ENCODE data around the gene SFTA2. TPM values are rescaled to one million over a fixed set of nuclear protein-coding genes. Genes with fewer than 3 reads are reported as not detected.

The SFTA2 gene
- polyA plus RNA-seq, 1 of the 3 experiments (the other 2 are of a cell fraction) = not detected

DNA sequence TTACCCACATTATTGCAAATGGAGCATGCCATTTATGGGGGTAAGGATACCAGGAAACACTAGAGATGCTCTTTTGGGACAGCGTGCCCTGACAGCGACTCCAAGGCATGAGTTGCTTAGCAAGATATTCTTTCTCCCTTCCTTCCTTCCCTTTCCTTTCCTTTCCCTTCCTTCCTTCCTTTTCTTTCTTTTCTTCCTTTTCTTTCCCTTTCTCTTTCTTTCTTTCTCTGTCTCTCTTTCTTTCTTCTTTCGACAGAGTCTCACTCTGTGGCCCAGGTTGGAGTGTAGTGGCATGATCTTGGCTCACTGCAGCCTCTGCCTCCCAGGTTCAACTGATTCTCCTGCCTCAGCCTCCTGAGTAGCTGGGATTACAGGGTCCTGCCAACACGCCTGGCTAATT lies 12.1 kb upstream of the SFTA2 start (continued):
- TF ChIP-seq, protein P1, sequence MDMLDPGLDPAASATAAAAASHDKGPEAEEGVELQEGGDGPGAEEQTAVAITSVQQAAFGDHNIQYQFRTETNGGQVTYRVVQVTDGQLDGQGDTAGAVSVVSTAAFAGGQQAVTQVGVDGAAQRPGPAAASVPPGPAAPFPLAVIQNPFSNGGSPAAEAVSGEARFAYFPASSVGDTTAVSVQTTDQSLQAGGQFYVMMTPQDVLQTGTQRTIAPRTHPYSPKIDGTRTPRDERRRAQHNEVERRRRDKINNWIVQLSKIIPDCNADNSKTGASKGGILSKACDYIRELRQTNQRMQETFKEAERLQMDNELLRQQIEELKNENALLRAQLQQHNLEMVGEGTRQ (IDR thresholded peaks at IDR 0.05; ENCODE audit: borderline replicate concordance, low read depth, low read length) = no peak
- no peak for TF ChIP-seq RAD21 (IDR thresholded peaks at IDR 0.05; ENCODE audit: low read length)

DNA sequence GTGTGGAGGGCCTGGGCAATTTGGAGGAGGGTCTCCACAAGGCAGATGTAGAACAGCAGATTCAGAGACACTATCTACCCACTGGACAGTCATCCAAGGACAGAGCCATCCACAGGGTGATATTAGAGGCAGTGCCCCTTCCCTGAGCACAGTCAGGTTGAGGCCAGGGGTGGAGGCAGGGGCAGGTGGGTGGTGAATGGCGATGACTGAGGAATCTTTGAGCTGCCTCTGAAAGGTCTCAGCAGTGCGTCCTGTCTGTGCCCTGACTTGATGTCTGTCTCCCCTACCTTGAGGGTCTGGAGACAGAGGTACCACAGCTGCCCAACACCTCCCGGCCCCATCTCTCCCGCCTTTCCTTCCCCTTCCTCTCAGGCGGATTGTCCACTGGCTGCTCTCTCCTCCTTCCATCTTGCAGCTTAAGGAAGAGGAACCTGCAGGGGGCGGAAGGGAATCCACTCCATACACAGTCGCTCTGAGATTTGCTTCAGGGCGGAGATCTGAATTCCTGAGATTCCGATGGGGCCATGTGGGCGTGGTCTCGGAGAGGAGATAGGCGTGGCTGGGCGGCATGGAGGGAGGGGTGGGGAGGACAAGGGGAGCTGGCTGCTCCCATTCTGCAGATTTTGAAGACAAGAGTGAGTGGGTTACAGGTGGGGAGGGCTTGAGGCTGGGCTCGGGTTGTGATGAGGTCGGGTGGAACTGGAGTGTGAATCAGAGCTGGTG lies 10.5 kb upstream of the SFTA2 start:
- WGBS (ENCODE audit: low lambda C conversion rate) = 2% methylated on average over 14 of the region's 15 CpGs
- Histone ChIP-seq H3K4me1 (ENCODE audit: control insufficient read depth in 1 of 2, insufficient read depth in 2 of 2, low read depth in 1 of 2, low read length in 1 of 2) (peaks cover 0 to 4% of the 10 kb centered on the region in 2 experiments; a peak in 1 of 4 replicates), H3K4me2 (peak overlapping the region; percentile 65), H3K9ac (no peak overlapping the region), H3K9me2 (no peaks in the 10 kb centered on the region), H3K79me2 (ENCODE audit: insufficient read depth) (no peaks in the 10 kb centered on the region), H3K27me3 (ENCODE audit: insufficient read depth) (peaks cover 11% of the 10 kb centered on the region; the same call in 1 of the 2 replicates), H3K36me3 (replicated peaks in 1 of 2; ENCODE audit: control insufficient read depth in 1 of 2, insufficient read depth in 2 of 2, low read length in 1 of 2) (no peaks in the 10 kb centered on the region), H3F3A (replicated peaks; ENCODE audit: insufficient read depth) (no peaks in the 10 kb centered on the region), H3K9me3 (no peaks in the 10 kb centered on the region), H3K4me3 (ENCODE audit: low read depth in 2 of 2, low read length in 1 of 2) (peak overlapping the region in 1 of 2 experiments; percentile 35; a peak in 1 of 4 replicates), H3K27ac (ENCODE audit: low read depth in 2 of 2, low read length in 1 of 2) (no peak overlapping the region), H2AFZ (ENCODE audit: low read depth) (peak overlapping the region; percentile 89; the same call in 1 of the 2 replicates), H4K20me1 (ENCODE audit: insufficient read depth) (no peaks in the 10 kb centered on the region)
- POLR2A ChIA-PET = interaction anchor here (0.6 kb wide), 1 partner anchor 24 kb away, joined by 3 read pairs; no protein-coding TSS in a partner anchor
- DNase-seq = peak; percentile 41
- CTCF ChIA-PET = interaction anchor here (0.7 to 1.4 kb wide), 2 partner anchors 17 to 18 kb away, joined by 3 read pairs; no protein-coding TSS in a partner anchor
- TF ChIP-seq TCF12 (IDR thresholded peaks at IDR 0.05) (0 out of 2 replicates have a peak, but pooled peaks have one; percentile 15), SIN3A (IDR thresholded peaks at IDR 0.05; ENCODE audit: borderline replicate concordance, low read depth, low read length) (peak; percentile 30; the same call in 1 of the 2 replicates), POLR2AphosphoS5 (IDR thresholded peaks at IDR 0.05; ENCODE audit: low read depth, low read length) (no peak), ELF1 (IDR thresholded peaks at IDR 0.05) (no peak), YY1 (IDR thresholded peaks at IDR 0.05; ENCODE audit: low read depth) (peak; percentile 59; the same call in 1 of the 2 replicates), RFX5 (IDR thresholded peaks at IDR 0.05; ENCODE audit: low read length) (no peak), EZH2phosphoT487 (IDR thresholded peaks at IDR 0.05; ENCODE audit: borderline replicate concordance, low read depth) (no peak), CHD2 (IDR thresholded peaks at IDR 0.05; ENCODE audit: low read length, partially characterized antibody) (no peak), RAD21 (IDR thresholded peaks at IDR 0.05; ENCODE audit: low read length) (peak; percentile 35), GATA2 (CRISPR knock-in tag; IDR thresholded peaks at IDR 0.05) (no peak), SMC3 (IDR thresholded peaks at IDR 0.05; ENCODE audit: low read depth, low read length) (peak; percentile 54), FOXM1 (IDR thresholded peaks at IDR 0.05; ENCODE audit: low read depth) (no peak)
- TF ChIP-seq, protein P2, sequence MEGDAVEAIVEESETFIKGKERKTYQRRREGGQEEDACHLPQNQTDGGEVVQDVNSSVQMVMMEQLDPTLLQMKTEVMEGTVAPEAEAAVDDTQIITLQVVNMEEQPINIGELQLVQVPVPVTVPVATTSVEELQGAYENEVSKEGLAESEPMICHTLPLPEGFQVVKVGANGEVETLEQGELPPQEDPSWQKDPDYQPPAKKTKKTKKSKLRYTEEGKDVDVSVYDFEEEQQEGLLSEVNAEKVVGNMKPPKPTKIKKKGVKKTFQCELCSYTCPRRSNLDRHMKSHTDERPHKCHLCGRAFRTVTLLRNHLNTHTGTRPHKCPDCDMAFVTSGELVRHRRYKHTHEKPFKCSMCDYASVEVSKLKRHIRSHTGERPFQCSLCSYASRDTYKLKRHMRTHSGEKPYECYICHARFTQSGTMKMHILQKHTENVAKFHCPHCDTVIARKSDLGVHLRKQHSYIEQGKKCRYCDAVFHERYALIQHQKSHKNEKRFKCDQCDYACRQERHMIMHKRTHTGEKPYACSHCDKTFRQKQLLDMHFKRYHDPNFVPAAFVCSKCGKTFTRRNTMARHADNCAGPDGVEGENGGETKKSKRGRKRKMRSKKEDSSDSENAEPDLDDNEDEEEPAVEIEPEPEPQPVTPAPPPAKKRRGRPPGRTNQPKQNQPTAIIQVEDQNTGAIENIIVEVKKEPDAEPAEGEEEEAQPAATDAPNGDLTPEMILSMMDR (IDR thresholded peaks at IDR 0.05) = peak; percentile 67
- TF ChIP-seq, protein P3, sequence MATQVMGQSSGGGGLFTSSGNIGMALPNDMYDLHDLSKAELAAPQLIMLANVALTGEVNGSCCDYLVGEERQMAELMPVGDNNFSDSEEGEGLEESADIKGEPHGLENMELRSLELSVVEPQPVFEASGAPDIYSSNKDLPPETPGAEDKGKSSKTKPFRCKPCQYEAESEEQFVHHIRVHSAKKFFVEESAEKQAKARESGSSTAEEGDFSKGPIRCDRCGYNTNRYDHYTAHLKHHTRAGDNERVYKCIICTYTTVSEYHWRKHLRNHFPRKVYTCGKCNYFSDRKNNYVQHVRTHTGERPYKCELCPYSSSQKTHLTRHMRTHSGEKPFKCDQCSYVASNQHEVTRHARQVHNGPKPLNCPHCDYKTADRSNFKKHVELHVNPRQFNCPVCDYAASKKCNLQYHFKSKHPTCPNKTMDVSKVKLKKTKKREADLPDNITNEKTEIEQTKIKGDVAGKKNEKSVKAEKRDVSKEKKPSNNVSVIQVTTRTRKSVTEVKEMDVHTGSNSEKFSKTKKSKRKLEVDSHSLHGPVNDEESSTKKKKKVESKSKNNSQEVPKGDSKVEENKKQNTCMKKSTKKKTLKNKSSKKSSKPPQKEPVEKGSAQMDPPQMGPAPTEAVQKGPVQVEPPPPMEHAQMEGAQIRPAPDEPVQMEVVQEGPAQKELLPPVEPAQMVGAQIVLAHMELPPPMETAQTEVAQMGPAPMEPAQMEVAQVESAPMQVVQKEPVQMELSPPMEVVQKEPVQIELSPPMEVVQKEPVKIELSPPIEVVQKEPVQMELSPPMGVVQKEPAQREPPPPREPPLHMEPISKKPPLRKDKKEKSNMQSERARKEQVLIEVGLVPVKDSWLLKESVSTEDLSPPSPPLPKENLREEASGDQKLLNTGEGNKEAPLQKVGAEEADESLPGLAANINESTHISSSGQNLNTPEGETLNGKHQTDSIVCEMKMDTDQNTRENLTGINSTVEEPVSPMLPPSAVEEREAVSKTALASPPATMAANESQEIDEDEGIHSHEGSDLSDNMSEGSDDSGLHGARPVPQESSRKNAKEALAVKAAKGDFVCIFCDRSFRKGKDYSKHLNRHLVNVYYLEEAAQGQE (IDR thresholded peaks at IDR 0.05; ENCODE audit: low read depth, low read length) = no peak
- TF ChIP-seq, protein P4, sequence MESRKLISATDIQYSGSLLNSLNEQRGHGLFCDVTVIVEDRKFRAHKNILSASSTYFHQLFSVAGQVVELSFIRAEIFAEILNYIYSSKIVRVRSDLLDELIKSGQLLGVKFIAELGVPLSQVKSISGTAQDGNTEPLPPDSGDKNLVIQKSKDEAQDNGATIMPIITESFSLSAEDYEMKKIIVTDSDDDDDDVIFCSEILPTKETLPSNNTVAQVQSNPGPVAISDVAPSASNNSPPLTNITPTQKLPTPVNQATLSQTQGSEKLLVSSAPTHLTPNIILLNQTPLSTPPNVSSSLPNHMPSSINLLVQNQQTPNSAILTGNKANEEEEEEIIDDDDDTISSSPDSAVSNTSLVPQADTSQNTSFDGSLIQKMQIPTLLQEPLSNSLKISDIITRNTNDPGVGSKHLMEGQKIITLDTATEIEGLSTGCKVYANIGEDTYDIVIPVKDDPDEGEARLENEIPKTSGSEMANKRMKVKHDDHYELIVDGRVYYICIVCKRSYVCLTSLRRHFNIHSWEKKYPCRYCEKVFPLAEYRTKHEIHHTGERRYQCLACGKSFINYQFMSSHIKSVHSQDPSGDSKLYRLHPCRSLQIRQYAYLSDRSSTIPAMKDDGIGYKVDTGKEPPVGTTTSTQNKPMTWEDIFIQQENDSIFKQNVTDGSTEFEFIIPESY (IDR thresholded peaks at IDR 0.05; ENCODE audit: borderline replicate concordance, low read depth) = no peak
- TF ChIP-seq, protein P1 (IDR thresholded peaks at IDR 0.05; ENCODE audit: borderline replicate concordance, low read depth, low read length) = no peak
- TF ChIP-seq, protein P5, sequence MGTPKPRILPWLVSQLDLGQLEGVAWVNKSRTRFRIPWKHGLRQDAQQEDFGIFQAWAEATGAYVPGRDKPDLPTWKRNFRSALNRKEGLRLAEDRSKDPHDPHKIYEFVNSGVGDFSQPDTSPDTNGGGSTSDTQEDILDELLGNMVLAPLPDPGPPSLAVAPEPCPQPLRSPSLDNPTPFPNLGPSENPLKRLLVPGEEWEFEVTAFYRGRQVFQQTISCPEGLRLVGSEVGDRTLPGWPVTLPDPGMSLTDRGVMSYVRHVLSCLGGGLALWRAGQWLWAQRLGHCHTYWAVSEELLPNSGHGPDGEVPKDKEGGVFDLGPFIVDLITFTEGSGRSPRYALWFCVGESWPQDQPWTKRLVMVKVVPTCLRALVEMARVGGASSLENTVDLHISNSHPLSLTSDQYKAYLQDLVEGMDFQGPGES (IDR thresholded peaks at IDR 0.05; ENCODE audit: low read depth, low read length) = no peak
